H9 (cell line): ENCODE data around the gene PAEP. TPM values are rescaled to one million over a fixed set of nuclear protein-coding genes. Genes with fewer than 3 reads are reported as not detected.

Experiments used
- DNase-seq: peaks from one replicate; pipeline ENCODE4 v3.0.0-alpha.2; 2017
- H2AFZ ChIP-seq: one replicate; pipeline ENCODE4 v1.6.1; 2013; ENCODE audit warnings: mild to moderate bottlenecking, low read length, control low read depth, moderate library complexity
- H2AK5ac ChIP-seq: 2 replicates; pipeline ENCODE4 v1.6.1; 2013; ENCODE audit warnings: low read length, control low read depth, mixed read lengths; ENCODE audit not compliant: insufficient read length
- H2BK120ac ChIP-seq: one replicate; pipeline ENCODE4 v1.6.1; 2013; ENCODE audit warnings: low read depth, mild to moderate bottlenecking, low read length, control low read depth, inconsistent platforms; ENCODE audit not compliant: poor library complexity, severe bottlenecking
- H2BK12ac ChIP-seq: 2 replicates; pipeline ENCODE4 v1.6.1; 2013; ENCODE audit warnings: low read length, control low read depth, mixed read lengths, low read depth; ENCODE audit not compliant: insufficient read length
- H2BK15ac ChIP-seq: 2 replicates; pipeline ENCODE4 v1.6.1; 2013; ENCODE audit warnings: low read depth, low read length, control low read depth
- H2BK20ac ChIP-seq: one replicate; pipeline ENCODE4 v1.6.1; 2013; ENCODE audit warnings: low read depth, mild to moderate bottlenecking, low read length, control low read depth, inconsistent platforms; ENCODE audit not compliant: poor library complexity, severe bottlenecking
- H2BK5ac ChIP-seq: 2 replicates; pipeline ENCODE4 v1.6.1; 2013; ENCODE audit warnings: low read length, control low read depth, mixed read lengths; ENCODE audit not compliant: insufficient read length
- H3K14ac ChIP-seq: 2 replicates; pipeline ENCODE4 v1.6.1; 2013; ENCODE audit warnings: low read length, control low read depth; ENCODE audit not compliant: insufficient read depth
- H3K18ac ChIP-seq: 2 replicates; pipeline ENCODE4 v1.6.1; 2013; ENCODE audit warnings: low read depth, mild to moderate bottlenecking, mixed read lengths, low read length, control low read depth; ENCODE audit not compliant: insufficient read length
- H3K23ac ChIP-seq: 2 replicates; pipeline ENCODE4 v1.6.1; 2013; ENCODE audit warnings: low read length, control low read depth, mixed read lengths, low read depth; ENCODE audit not compliant: insufficient read length
- H3K23me2 ChIP-seq: 2 replicates; pipeline ENCODE4 v1.6.1; 2013; ENCODE audit warnings: low read depth, mild to moderate bottlenecking, mixed read lengths, low read length, control low read depth; ENCODE audit not compliant: insufficient read length, poor library complexity, severe bottlenecking
- H3K27ac ChIP-seq: 2 replicates; pipeline ENCODE4 v1.5.1; 2013; ENCODE audit warnings: low read length, control low read depth, mixed read lengths, low read depth; ENCODE audit not compliant: insufficient read length
- H3K27me3 ChIP-seq: 2 replicates; pipeline ENCODE4 v1.6.1; 2013; ENCODE audit warnings: low read length, control low read depth, inconsistent platforms; ENCODE audit not compliant: insufficient read depth
- H3K4ac ChIP-seq: 2 replicates; pipeline ENCODE4 v1.6.1; 2013; ENCODE audit warnings: low read depth, mild to moderate bottlenecking, control low read depth, inconsistent platforms, low read length, moderate library complexity
- H3K4me1 ChIP-seq: 2 replicates; pipeline ENCODE4 v1.6.1; 2013; ENCODE audit warnings: low read length, control low read depth, inconsistent platforms; ENCODE audit not compliant: insufficient read depth
- H3K4me2 ChIP-seq: 2 replicates; pipeline ENCODE4 v1.6.1; 2013; ENCODE audit warnings: low read length, control low read depth, mixed read lengths; ENCODE audit not compliant: insufficient read length, insufficient read depth
- H3K56ac ChIP-seq: 2 replicates; pipeline ENCODE4 v1.6.1; 2013; ENCODE audit warnings: low read depth, mild to moderate bottlenecking, mixed read lengths, low read length, control low read depth; ENCODE audit not compliant: insufficient read length
- H3K79me1 ChIP-seq: 2 replicates; pipeline ENCODE4 v1.6.1; 2013; ENCODE audit warnings: low read depth, mild to moderate bottlenecking, moderate library complexity, low read length, control low read depth, inconsistent platforms; ENCODE audit not compliant: insufficient read depth, poor library complexity, severe bottlenecking
- H3K79me2 ChIP-seq: 2 replicates; pipeline ENCODE4 v1.6.1; 2013; ENCODE audit warnings: low read length, control low read depth, inconsistent platforms; ENCODE audit not compliant: insufficient read depth
- H3K9ac ChIP-seq: 2 replicates; pipeline ENCODE4 v1.6.1; 2013; ENCODE audit warnings: low read length, control low read depth, mixed read lengths; ENCODE audit not compliant: insufficient read length; ENCODE audit errors: extremely low read depth
- H3K9me3 ChIP-seq: one replicate; pipeline ENCODE4 v1.6.1; 2013; ENCODE audit warnings: low read depth, low read length, inconsistent platforms; ENCODE audit not compliant: control insufficient read depth
- H3T11ph ChIP-seq: one replicate; pipeline ENCODE4 v1.6.1; 2013; ENCODE audit warnings: mild to moderate bottlenecking, low read length, control low read depth, inconsistent platforms
- H4K20me1 ChIP-seq: one replicate; pipeline ENCODE4 v1.6.1; 2013; ENCODE audit not compliant: control insufficient read depth, insufficient read length, insufficient read depth
- H4K5ac ChIP-seq: 2 replicates; pipeline ENCODE4 v1.6.1; 2013; ENCODE audit warnings: low read depth, mild to moderate bottlenecking, mixed read lengths, low read length, control low read depth; ENCODE audit not compliant: insufficient read length
- H4K8ac ChIP-seq: replicated peaks from 2 replicates; pipeline ENCODE4 v1.6.1; 2013; ENCODE audit warnings: low read length, control low read depth, mixed read lengths, low read depth; ENCODE audit not compliant: insufficient read length
- H4K91ac ChIP-seq: 2 replicates; pipeline ENCODE4 v1.6.1; 2013; ENCODE audit warnings: low read depth, mild to moderate bottlenecking, moderate library complexity, mixed read lengths, low read length, control low read depth; ENCODE audit not compliant: insufficient read length
- H3K27ac Mint-ChIP-seq, 3 experiments: 2 replicates in 2 of 3; 3 replicates in 1 of 3; pipeline ENCODE4 v1.8.0; 2020 to 2021; ENCODE audit warnings: mixed read lengths in 3 of 3, mild to moderate bottlenecking in 1 of 3, moderate library complexity in 1 of 3
- H3K27me3 Mint-ChIP-seq: 2 replicates; pipeline ENCODE4 v1.8.0; 2021; ENCODE audit warnings: low read depth, mild to moderate bottlenecking, moderate library complexity, mixed read lengths
- H3K36me3 Mint-ChIP-seq, 3 experiments: 2 replicates in 2 of 3; 3 replicates in 1 of 3; pipeline ENCODE4 v1.8.0; 2020 to 2021; ENCODE audit warnings: low read depth in 3 of 3, mixed read lengths in 3 of 3; ENCODE audit not compliant: insufficient read depth in 1 of 3
- H3K4me1 Mint-ChIP-seq, 2 experiments: 2 replicates each; pipeline ENCODE4 v1.8.0; 2020; ENCODE audit warnings: mixed read lengths in 2 of 2
- H3K4me3 Mint-ChIP-seq, 2 experiments: 2 replicates in 1 of 2; 3 replicates in 1 of 2; pipeline ENCODE4 v1.8.0; 2020 to 2021; ENCODE audit warnings: mild to moderate bottlenecking in 2 of 2, mixed read lengths in 2 of 2, moderate library complexity in 1 of 2
- H3K9me3 Mint-ChIP-seq, 2 experiments: 2 replicates in 1 of 2; 3 replicates in 1 of 2; pipeline ENCODE4 v1.8.0; 2020; ENCODE audit warnings: mild to moderate bottlenecking in 2 of 2, mixed read lengths in 2 of 2, moderate library complexity in 1 of 2
- WGBS: extraction: QIAGEN DNeasy Blood & Tissue Kit; methylation state at CpG from one replicate; pipeline ENCODE4 v1.1.7; 2013; ENCODE audit warnings: missing lambda C conversion rate, low lambda C conversion rate, mixed read lengths; ENCODE audit not compliant: insufficient read length; ENCODE audit errors: extremely low coverage; 5-methylcytosine and 5-hydroxymethylcytosine counted together
- total RNA-seq: library from RNA; stranded (reverse); gene quantifications from 2 replicates; pipeline ENCODE4 v1.2.1, GENCODE V29; 2021
- TF ChIP-seq, protein P1 (sequence below): fragments of 200-600 bp; sonication (generic); conservative IDR thresholded peaks from 3 replicates; pipeline ENCODE4 v1.8.0; 2021; ENCODE audit warnings: antibody characterized with exemption, mild to moderate bottlenecking

The PAEP gene
- total RNA-seq, 1 experiment from 2014 or later, result not detected

DNA sequence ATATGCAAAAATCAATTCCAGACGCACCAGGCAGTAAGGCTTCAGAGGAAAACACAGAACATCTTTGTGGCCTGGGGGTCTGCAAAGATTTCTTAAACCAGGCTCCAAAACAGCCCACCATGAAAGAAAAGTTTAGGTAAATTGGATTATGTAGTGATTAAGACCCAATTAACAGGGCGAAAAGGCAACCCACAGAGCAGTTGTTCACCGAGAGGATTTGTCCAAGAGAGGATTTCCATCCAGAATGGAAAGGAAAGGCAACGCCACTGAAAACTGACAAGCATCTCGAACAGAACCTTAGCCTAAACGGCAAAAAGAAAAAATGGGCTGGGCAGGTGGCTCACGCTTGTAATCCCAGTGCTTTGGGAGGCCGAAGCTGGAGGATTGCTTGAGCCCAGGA is 40.4 kb downstream of the PAEP start:
- H3K36me3 Mint-ChIP-seq, result peaks cover 0 to 4% (median 0%) of the 10 kb centered on the region in 3 experiments; a peak in 1 of 7 replicates
- Histone ChIP-seq H3K56ac (no peak overlapping the region), H4K5ac (no peak overlapping the region), H3K18ac (no peak overlapping the region), H2BK15ac (no peak overlapping the region), H3K9me3 (no peaks in the 10 kb centered on the region), H3K23me2 (no peaks in the 10 kb centered on the region), H3K4ac (no peak overlapping the region), H4K91ac (no peak overlapping the region), H3K14ac (no peak overlapping the region), H3K23ac (no peak overlapping the region), H2BK5ac (no peak overlapping the region), H4K20me1 (no peaks in the 10 kb centered on the region), H3K27ac (no peak overlapping the region), H2BK20ac (no peak overlapping the region), H2AK5ac (no peak overlapping the region), H3K9ac (no peak overlapping the region), H2BK120ac (no peak overlapping the region), H3T11ph (no peak overlapping the region), H2BK12ac (no peak overlapping the region), H3K4me2 (no peak overlapping the region), H2AFZ (no peak overlapping the region), H3K27me3 (no peaks in the 10 kb centered on the region), H3K79me1 (no peaks in the 10 kb centered on the region), H3K79me2 (no peaks in the 10 kb centered on the region), H4K8ac (no peak overlapping the region), H3K4me1 (no peaks in the 10 kb centered on the region)
- no peak for DNase-seq
- H3K4me1 Mint-ChIP-seq, result peaks cover 5 to 13% of the 10 kb centered on the region in 2 experiments; a peak in 3 of 4 replicates
- TF ChIP-seq, protein P1, sequence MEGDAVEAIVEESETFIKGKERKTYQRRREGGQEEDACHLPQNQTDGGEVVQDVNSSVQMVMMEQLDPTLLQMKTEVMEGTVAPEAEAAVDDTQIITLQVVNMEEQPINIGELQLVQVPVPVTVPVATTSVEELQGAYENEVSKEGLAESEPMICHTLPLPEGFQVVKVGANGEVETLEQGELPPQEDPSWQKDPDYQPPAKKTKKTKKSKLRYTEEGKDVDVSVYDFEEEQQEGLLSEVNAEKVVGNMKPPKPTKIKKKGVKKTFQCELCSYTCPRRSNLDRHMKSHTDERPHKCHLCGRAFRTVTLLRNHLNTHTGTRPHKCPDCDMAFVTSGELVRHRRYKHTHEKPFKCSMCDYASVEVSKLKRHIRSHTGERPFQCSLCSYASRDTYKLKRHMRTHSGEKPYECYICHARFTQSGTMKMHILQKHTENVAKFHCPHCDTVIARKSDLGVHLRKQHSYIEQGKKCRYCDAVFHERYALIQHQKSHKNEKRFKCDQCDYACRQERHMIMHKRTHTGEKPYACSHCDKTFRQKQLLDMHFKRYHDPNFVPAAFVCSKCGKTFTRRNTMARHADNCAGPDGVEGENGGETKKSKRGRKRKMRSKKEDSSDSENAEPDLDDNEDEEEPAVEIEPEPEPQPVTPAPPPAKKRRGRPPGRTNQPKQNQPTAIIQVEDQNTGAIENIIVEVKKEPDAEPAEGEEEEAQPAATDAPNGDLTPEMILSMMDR, result no peak
- H3K4me3 Mint-ChIP-seq, result no peak overlapping the region
- no CpG with 5 or more reads among the region's 8 CpGs for WGBS
- H3K27me3 Mint-ChIP-seq, result peaks cover 2% of the 10 kb centered on the region
- H3K9me3 Mint-ChIP-seq, result peaks cover 1 to 2% of the 10 kb centered on the region in 2 experiments; a peak in 4 of 5 replicates
- no peak overlapping the region for H3K27ac Mint-ChIP-seq
